NCI-H1694 (cell line): ENCODE results near the gene ID1.
A peak's percentile ranks its signal among the peaks of the same experiment; 100 is the strongest.
"Not testable (repeated sequence)": the region's sequence is repeated elsewhere in the genome, so short reads cannot be mapped to it uniquely, and the experiment has no call there.

ENCODE experiments used
- DNase-seq: peaks from one replicate; lab custom pipeline; 2025; lab: John Stamatoyannopoulos, UW

The ID1 gene

DNA sequence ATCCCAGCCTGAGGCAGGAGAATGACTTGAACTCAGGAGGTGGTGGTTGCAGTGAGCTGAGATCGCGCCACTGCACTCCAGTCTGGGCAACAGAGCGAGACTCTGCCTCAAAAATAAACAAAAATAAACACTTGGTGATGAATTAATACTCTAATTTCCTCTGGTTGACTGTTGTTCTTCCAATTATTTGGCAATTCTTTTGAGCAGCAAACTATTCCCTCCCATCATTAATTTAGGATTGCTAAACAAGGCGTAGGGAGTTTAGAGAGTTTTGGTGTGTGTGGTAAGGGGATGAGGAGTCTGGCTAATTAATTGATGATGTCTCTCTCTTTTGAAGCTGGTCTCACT is 2.7 kb upstream of the ID1 start:
- no peak for DNase-seq

DNA sequence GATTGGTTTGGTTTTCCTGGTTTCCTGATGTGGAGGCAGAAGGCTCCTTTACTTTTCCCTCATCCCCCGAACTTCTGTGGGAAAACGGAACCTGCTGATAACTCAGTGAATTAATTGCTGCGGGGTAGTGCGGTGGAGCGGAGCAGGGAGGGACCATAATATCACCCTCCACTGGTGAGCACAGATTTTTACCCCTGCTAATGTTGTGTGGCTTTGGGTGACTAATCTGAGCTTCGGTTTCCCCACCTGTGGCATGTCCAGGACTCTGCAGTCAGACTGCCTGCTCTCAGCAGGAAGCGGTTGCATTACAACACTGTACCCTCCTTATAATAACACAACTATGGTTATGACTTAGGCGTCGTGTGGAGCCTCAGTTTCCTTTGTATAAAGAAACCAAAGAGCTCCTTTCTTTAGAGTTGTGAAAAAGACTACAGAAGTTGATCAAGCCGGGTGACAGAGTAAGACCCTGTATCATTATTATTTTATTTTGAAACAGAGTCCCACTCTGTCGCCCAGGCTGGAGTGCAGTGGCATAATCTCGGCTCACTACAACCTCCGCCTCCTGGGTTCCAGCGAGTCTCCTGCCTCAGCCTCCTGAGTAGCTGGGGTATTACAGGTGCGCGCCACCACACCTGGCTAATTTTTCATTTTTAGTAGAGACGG is 2.2 kb upstream of the ID1 start:
- no peak for DNase-seq

DNA sequence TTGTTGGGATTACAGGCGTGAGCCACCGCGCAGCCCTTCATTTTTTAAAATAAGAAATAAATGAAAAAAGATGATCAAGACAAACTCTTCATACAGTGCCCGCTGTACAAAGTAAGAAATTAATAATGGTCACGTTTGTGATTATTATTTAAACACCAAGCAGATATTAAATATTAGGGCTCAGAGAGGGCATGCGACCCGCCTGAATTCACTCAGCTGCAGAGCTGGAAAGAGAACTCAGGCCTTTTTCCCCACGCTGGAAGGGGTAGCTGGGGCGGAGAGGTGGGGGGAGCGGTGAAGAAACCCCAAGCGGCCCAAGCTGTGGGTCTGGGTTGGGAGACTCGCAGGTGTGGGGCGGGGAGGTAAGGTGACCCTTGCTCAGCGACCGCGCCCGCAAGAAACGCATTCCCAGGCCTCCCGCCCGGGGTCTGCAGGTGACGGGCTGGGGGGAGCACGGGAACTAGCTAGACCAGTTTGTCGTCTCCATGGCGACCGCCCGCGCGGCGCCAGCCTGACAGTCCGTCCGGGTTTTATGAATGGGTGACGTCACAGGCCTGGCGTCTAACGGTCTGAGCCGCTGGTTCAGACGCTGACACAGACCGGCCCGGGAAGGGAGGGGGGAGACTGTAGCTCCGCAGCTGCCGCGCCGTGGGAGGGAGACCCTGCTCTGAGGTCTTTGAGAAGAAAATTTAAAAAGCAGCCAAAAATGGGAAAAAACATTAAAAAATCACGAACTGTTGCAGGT is 1.1 kb upstream of the ID1 start:
- peak; percentile 96 for DNase-seq

DNA sequence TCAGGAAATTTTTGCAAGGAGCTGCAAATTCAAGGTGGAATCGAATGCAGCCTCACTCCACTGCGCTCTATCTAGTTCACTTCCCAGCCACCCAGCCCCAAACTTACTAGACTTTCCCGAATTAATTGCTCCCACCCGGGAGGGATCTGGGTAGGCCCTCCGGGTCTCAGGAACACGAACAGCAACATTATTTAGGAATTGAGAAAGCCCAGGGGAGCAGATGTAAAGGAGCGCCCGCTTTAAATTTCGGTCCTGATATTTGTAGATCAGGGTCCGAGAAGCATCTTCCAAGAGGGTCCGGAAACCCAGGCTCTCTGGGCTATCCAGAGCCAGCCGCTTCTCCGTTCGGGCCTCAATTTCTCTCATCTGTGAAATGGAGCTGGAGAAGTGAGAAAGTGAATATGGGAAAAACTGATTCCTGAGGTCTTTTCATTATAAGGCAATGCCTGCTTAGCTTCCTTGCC is 490 bp upstream of the ID1 start:
- DNase-seq = no peak

DNA sequence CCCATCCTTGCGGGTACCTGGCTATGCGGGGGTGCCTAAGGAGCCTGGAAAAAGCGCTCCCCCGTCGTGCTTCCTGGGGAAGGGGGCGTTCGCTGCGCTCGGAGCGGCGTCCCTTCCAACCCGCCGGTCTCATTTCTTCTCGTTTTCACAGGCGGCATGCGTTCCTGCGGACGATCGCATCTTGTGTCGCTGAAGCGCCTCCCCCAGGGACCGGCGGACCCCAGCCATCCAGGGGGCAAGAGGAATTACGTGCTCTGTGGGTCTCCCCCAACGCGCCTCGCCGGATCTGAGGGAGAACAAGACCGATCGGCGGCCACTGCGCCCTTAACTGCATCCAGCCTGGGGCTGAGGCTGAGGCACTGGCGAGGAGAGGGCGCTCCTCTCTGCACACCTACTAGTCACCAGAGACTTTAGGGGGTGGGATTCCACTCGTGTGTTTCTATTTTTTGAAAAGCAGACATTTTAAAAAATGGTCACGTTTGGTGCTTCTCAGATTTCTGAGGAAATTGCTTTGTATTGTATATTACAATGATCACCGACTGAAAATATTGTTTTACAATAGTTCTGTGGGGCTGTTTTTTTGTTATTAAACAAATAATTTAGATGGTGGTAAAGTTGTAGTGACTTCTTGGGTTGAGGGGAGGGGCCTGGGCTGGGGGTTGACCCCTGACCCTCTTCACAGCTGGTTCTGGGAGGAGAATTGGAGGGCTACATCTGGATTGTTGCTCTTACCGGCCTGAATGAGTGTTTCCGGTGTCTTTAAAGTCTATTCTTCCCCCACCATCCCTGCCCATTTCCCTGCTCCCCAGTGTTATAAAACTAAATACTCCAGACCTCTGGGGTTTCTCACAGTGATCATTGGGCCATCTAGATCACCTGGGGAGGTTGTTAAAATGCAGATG is 1.1 kb downstream of the ID1 start:
- DNase-seq = no peak

DNA sequence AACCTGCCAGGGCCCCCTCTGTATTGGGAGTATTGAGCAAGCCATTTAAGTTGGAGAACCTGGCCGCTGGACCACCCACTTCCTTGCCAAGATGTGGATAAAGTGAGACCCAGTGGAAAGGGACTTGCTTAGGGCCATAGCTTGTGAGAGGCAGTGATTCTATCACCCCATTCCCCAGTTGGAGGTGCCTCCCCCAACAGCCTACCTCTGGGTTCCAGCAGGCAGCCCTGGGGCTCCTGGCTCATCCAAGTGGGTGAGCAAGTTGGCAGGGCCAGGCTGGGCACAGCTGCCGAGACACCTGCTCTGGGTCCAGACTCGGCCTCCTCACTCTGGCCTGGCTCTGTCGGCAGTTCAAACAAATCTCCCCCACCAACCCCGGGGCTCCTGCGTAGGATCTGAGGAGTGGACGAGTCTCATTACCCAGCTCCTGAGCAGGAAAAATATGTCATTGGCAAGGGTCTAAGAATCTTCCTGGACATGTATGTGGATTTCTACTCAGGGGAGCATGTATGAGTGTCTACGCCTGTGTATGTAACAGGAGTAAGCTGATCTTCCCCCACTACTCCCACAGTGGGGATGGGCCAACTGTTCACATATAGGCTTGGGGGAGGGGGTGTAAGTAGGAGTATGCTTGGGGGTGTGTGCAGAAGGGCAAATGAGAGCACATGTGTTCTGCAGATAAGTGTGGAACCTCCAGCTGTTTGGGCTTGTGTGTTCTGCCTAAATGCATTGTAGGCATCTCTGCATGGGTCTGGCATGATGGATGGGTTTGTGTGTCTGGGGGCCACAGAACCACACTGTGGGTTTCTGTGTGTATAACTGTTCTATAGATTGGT is 1.9 kb downstream of the ID1 start:
- DNase-seq = peak; percentile 78

DNA sequence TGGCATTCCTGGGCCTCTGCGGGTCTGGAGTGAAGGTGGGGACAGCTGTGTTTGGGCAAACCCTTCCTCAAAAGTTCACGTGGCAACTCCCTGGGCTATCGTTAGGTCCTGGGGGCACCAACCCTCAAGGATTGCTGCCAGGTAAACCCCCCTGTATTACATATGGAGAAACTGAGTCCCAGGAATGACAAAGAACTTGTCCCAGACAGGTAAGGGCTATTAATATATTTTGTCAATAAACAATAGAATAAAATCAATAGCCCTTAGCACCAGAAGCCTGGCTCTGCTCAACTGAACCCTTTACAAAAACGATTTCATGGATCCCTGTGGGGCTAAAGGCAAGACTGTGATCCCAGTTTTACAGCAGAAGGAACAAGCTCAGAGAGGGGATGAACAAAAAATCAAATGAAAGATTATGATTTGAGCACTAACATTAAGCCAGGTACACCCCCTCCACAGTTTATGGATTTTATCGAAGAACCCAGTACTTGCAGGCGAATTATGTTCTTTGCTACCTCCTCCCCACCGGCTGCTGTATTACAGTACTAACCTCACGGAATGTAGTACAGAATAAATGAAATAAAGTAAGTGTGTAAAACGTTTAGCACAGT is 2.7 kb downstream of the ID1 start:
- no peak for DNase-seq

DNA sequence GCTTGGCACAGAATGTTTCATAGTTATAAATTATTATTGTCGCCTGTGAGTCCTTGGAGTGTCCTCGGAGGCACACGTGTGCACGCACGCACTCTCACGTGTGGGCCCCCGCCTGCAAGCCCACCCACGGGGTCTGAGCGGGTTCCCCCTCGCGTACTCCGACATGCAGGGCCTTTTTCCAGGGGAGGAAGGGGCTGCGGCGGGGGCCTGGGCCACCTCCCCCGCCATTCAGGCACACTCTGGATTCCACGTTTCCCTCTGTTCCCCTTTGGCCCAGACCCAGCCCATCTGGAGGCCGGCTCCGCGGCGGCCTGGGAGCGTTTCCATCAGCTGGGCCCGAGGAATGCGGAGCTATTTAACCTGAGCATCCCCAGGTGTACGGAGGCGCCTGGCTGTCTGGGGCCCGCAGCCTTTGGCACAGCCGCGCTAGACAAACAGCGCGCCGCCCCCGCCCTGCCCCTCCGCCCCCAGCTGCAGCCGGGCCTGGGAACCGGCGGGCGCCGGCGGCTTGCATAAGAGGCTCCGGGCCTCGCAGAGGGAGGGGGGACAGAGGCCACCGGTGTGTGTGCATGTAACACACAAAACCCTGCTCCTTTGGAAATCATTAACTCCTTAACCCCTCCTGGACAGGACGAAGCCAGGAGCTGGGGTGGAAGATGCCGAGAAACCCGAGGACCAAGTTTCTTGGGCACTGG is 3.3 kb downstream of the ID1 start:
- DNase-seq = peak; percentile 87

DNA sequence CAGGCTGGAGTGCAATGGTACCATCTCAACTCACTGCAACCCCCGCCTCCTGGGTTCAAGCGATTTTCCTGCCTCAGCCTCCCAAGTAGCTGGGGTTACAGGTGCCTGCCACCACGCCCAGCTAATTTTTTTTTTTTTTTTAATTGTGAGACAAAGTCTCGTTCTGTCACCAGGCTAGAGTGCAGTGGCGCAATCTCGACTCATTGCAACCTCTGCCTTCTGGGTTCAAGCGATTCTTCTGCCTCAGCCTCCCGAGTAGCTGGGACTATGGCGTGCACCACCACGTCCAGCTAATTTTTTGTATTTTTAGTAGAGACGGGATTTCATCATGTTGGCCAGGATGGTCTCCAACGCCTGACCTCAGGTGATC is 7.2 kb downstream of the ID1 start:
- not testable (repeated sequence) for DNase-seq

DNA sequence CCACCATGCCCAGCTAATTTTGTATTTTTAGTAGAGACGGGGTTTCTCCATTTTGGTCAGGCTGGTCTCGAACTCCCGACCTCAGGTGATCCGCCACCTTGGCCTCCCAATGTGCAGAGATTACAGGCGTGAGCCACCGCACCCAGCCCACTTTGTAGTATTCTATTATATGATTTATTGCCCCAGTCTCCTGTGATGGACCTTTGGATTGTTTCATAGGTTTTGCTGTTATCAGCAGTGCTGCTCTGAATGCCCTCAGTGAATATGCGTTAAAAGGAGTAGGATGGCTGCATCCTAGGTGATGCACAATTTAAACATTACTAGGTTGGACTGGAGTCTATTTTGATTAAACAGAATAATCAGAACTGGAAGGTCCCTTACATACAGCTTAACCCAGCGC is 10.3 kb downstream of the ID1 start:
- no peak for DNase-seq

DNA sequence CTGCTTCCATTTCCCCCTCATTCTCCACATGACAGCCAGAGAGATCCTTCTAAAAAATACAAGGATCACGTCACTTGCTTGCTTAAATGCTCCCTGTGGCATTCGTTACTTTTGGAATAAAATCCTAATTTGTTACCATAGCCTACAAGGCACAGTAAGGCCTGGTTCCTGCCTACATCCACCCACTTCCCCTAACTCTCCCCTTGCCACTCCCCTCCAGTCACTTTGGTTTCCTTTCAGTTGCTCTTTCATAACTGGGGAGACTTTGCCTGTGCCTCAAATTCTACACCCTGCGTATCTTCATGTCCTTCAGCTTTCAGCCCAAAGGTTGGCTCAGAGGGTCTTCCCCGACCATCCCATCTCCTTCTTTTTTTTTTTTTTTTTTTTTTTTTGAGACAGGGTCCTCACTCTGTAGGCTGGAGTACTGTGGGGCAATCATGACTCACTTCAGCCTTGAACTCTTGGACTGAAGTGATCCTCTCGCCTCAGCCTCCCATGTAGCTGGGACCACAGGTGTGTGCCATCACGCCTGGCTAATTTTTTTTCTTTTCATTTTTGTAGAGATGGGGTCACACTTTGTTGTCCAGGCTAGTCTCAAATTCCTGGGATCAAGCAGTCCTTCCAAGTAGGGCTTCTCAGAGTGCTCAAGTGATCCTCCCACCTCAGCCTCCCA is 12.5 kb downstream of the ID1 start:
- DNase-seq = no peak

DNA sequence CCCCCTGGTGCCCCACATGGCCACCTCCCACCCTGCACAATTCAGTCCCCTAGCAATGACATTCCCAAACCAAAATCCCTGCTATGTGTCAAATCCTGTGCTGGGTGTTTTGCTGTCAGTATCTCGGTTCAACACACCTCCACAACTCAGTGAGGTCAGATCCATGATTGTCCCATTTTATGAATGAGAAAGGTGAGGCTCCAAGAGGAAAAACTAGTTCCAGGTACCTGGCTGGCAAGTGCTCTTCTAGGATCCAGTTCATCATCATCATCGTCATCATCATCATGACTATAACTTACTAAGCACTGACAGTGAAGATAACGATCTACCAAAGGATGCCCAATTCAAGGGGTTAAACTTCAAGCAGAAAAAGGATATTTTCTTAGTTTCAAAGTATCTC is 15.2 kb downstream of the ID1 start:
- no peak for DNase-seq

DNA sequence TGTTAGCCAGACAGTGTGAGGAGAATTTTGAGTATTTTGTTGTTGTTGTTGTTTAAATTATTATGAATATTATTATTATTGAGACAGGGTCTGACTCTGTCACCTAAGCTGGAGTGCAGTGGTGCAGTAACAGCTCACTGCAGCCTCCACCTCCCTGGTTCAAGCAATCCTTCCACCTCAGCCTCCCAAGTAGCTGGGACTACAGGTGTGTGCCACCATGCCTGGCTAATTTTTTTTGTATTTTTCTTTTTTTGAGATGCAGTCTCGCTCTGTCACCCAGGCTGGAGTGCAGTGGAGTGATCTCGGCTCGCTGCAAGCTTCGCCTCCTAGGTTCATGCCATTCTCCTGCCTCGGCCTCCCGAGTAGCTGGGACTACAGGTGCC is 18.0 kb downstream of the ID1 start:
- not testable (repeated sequence) for DNase-seq

DNA sequence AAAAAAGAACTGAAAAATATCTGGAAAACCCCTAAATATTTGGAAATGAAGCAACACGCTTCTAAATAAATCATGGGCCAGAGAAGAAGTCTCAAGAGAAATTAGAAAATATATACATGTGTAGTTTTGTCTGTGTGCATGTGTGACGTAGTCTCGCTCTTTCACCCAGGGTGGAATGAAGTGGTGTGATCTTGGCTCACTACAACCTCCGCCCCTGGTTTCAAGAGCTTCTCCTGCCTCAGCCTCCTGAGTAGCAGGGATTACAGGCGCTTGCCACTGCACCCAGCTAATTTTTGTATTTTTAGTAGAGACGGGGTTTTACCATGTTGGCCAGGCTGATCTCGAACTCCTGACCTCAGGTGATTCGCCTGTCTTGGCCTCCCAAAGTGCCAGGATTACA is 21.4 kb downstream of the ID1 start:
- not testable (repeated sequence) for DNase-seq

DNA sequence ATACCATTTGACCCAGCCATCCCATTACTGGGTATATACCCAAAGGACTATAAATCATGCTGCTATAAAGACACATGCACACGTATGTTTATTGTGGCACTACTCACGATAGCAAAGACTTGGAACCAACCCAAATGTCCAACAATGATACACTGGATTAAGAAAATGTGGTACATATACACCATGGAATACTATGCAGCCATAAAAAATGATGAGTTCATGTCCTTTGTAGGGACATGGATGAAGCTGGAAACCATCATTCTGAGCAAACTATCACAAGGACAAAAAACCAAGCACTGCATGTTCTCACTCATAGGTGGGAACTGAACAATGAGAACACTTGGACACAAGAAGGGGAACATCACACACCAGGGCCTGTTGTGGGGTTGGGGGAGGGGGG is 23.0 kb downstream of the ID1 start:
- not testable (repeated sequence) for DNase-seq

DNA sequence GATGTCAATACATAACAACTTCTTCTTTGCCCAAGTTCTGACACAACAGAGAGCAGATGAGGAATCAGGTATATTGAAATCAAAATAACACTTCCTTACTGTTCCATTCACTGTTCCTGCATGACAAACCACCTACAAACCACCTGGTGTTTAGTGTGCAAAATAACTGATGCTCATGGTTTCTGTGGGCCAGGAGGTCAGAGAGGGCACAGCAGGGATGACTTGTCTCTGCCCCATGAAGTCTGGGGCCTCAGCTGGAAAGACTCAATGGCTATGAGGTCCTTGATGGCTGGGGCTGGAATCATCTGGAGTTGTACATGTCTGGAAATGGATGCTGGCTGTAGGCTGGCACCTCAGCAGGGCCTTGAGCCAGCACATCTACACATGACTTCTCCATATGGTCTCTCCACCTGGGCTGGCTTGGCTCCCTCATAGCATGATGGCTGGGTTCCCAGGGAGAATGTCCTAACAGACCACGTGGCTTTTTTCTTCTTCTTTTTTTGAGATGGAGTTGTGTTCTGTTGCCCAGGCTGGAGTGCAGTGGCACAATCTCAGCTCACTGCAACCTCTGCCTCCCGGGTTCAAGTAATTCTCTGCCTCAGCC is 25.2 kb downstream of the ID1 start:
- peak; percentile 92 for DNase-seq

DNA sequence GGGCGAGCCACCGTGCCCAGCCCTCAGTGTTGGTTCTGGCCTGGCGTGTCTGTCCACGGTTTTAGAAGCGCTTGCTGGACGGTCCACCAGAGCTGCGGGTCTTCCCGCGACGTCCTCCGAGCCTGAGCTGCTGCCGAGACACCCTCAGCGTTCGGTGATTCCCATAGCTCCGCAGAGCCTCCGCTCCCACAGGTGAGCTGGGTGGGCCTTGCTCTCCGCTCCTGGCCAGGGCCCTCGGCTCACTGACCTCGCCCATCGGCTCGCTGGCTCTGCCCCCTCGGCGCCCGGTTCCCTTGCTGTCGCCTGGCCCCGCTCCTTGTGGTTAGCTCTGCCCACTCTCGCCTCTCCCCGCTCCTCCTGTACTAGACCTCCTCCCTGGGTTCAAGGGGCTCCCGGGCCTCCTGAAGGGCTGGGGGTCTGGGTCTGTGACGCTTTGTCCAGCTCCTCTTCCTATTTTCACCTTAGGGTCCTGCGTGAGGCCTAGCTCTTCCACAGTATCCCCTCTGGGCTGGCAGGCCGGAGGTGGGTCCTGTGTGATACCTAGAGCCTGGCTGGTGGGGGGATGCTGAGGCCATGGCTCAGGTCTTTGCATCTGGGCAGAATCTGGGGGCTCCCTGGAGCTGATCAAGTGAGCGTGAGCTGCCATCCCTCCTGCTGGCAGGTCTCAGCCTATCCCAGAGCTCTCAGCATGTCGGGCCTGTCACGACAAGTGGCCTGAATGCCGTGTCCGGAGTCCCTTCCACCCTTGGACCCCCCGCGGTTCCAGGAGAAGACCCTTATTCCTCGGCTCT is 27.7 kb downstream of the ID1 start:
- no peak for DNase-seq

DNA sequence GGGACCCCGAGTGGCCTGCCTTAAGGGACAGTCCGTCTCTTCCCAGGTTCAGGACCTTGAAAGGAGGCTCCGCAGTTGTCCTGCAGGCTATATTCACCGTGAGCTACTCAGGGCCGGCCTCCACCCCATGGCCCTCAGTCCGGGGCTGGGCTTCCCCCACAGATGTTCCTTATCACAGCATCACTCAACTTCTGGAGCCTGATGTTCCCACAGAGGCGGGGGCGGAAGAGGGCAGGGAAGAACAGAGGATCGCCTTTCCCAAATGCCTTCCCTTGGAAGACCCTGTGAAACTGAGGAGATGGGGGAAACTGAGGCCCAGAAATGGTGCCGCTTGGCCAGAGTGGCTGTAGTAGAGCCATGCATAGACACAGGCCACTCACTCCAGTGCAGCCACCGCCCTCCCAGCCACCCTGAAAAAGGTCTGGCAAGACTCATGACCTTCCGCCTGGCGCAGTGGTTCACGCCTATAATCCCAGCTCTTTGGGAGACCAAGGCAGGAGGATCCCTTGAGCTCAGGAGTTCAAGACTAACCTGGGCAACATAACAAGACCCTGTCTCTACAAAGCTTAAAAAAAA is 28.3 kb downstream of the ID1 start:
- no peak for DNase-seq

DNA sequence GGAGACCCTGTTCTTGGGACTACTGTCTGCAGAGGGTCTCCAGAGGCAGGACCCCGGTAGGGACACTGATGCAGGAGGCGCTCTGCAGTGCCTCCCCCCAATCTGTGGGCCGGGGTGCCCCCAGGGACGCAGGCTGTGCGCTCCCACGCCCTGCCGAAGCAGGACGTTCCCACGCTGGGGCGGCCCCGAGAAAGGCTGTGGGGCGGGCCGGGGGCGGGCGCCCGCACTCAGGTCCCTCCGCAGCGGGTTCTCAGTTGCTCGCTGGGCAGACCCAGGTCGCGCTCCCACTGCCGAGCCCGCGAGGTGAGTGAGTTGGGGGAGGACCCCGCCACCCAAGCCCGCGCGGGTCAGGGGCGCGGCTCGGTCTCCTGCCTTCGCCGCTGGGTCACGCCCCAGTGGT is 32.6 kb downstream of the ID1 start, which contains the start of gene COX4I2:
COX4I2 (plus strand) TSS at position 253 of the 400 bp plus-strand sequence. CDS start 1,106 bp downstream, outside the sequence.
- DNase-seq = no peak
